IMR-90 (cell line): Measurements from ENCODE around the gene RFC2. TPM values are rescaled to one million over a fixed set of nuclear protein-coding genes. Genes with fewer than 3 reads are reported as not detected.
A peak's percentile ranks its signal among the peaks of the same experiment; 100 is the strongest.

Experiments used
- ATAC-seq: fragments of 200-7000 bp; cut with Tn5 transposase; 2 replicates; pipeline ENCODE4 v1.9.1; 2020; ENCODE audit warnings: low read depth, mild to moderate bottlenecking, moderate library complexity
- BruUV-seq: library from RNA; stranded (reverse); fragments of 400-500 nt; replicated peaks from 2 replicates; lab custom pipeline; 2021; lab: Mats Ljungman, UMichigan
- CTCF ChIA-PET: fragments of 300-600 bp; formaldehyde crosslinking; extraction: SDS; loops from one replicate; lab custom pipeline; 2021; ENCODE audit warnings: antibody characterized with exemption; lab: Yijun Ruan, JAX
- POLR2A ChIA-PET: fragments of 300-600 bp; sonication (Branson Sonifier 250); formaldehyde crosslinking; loops from one replicate; lab custom pipeline; 2022; ENCODE audit warnings: antibody characterized with exemption; ENCODE audit not compliant: unreplicated experiment; lab: Charles Lee
- DNase-seq: peaks from one replicate; pipeline ENCODE4 v3.0.0; 2013
- H2AFZ ChIP-seq: replicated peaks from 2 replicates; pipeline ENCODE3; 2013; ENCODE audit warnings: low read length, mild to moderate bottlenecking; ENCODE audit not compliant: poor library complexity
- H2AK5ac ChIP-seq: 2 replicates; pipeline ENCODE4 v1.6.1; 2013; ENCODE audit warnings: low read depth, low read length, inconsistent platforms
- H2AK9ac ChIP-seq: replicated peaks from 2 replicates; pipeline ENCODE3; 2013; ENCODE audit warnings: mild to moderate bottlenecking, low read depth, low read length, moderate library complexity; ENCODE audit not compliant: poor library complexity
- H2BK120ac ChIP-seq: 2 replicates; pipeline ENCODE4 v1.6.1; 2013; ENCODE audit warnings: low read depth, low read length, inconsistent platforms
- H2BK15ac ChIP-seq: 3 replicates; pipeline ENCODE4 v1.6.1; 2013; ENCODE audit warnings: low read depth, low read length, inconsistent platforms
- H2BK20ac ChIP-seq: 2 replicates; pipeline ENCODE4 v1.6.1; 2013; ENCODE audit warnings: low read depth, mild to moderate bottlenecking, inconsistent platforms, low read length, moderate library complexity
- H2BK5ac ChIP-seq: 2 replicates; pipeline ENCODE4 v1.6.1; 2013; ENCODE audit warnings: mild to moderate bottlenecking, low read depth, low read length, inconsistent platforms; ENCODE audit not compliant: poor library complexity, severe bottlenecking
- H3K14ac ChIP-seq: replicated peaks from 2 replicates; pipeline ENCODE4 v1.6.1; 2013; ENCODE audit warnings: low read depth, low read length, inconsistent platforms
- H3K18ac ChIP-seq: 2 replicates; pipeline ENCODE4 v1.6.1; 2013; ENCODE audit warnings: low read depth, low read length, control low read depth
- H3K23ac ChIP-seq: 2 replicates; pipeline ENCODE4 v1.6.1; 2013; ENCODE audit warnings: low read depth, low read length, inconsistent platforms
- H3K27ac ChIP-seq: 2 replicates; pipeline ENCODE4 v1.5.1; 2013; ENCODE audit warnings: mild to moderate bottlenecking, control low read depth, low read length; ENCODE audit not compliant: insufficient read depth
- H3K27me3 ChIP-seq: 2 replicates; pipeline ENCODE4 v1.6.1; 2013; ENCODE audit warnings: low read length; ENCODE audit not compliant: control insufficient read depth, insufficient read depth
- H3K36me3 ChIP-seq: 2 replicates; pipeline ENCODE4 v1.6.1; 2013; ENCODE audit warnings: low read length, mixed read lengths; ENCODE audit not compliant: control insufficient read depth, insufficient read depth
- H3K4ac ChIP-seq: 2 replicates; pipeline ENCODE4 v1.6.1; 2013; ENCODE audit warnings: low read depth, low read length, inconsistent platforms
- H3K4me1 ChIP-seq: 2 replicates; pipeline ENCODE4 v1.6.1; 2013; ENCODE audit warnings: low read length, mixed read lengths; ENCODE audit not compliant: control insufficient read depth, insufficient read depth
- H3K4me2 ChIP-seq: 2 replicates; pipeline ENCODE4 v1.6.1; 2013; ENCODE audit warnings: low read depth, mild to moderate bottlenecking, control low read depth, low read length, moderate library complexity
- H3K4me3 ChIP-seq: 2 replicates; pipeline ENCODE4 v1.5.1; 2013; ENCODE audit warnings: low read depth, mild to moderate bottlenecking, control low read depth, low read length, moderate library complexity; ENCODE audit not compliant: insufficient read depth
- H3K56ac ChIP-seq: 2 replicates; pipeline ENCODE4 v1.6.1; 2013; ENCODE audit warnings: low read length, inconsistent platforms; ENCODE audit not compliant: insufficient read depth; ENCODE audit errors: extremely low read depth
- H3K79me1 ChIP-seq, 2 experiments: 2 replicates each; pipeline ENCODE4 v1.6.1; 2013; ENCODE audit warnings: low read length in 2 of 2, inconsistent platforms in 1 of 2, low read depth in 1 of 2
- H3K9ac ChIP-seq: 2 replicates; pipeline ENCODE4 v1.6.1; 2013; ENCODE audit warnings: low read depth, low read length, control low read depth
- H3K9me1 ChIP-seq: 2 replicates; pipeline ENCODE4 v1.6.1; 2013; ENCODE audit warnings: low read length, inconsistent platforms; ENCODE audit not compliant: insufficient read depth
- H3K9me3 ChIP-seq: 2 replicates; pipeline ENCODE4 v1.6.1; 2013; ENCODE audit warnings: low read length; ENCODE audit not compliant: control insufficient read depth, insufficient read depth
- H4K20me1 ChIP-seq: 2 replicates; pipeline ENCODE4 v1.6.1; 2013; ENCODE audit warnings: low read length, inconsistent platforms; ENCODE audit not compliant: insufficient read depth
- H4K5ac ChIP-seq: 2 replicates; pipeline ENCODE4 v1.6.1; 2013; ENCODE audit warnings: mild to moderate bottlenecking, low read depth, low read length, control low read depth
- H4K8ac ChIP-seq, 2 experiments: 2 replicates each; pipeline ENCODE4 v1.6.1; 2013; ENCODE audit warnings: low read depth in 2 of 2, low read length in 2 of 2, control low read depth in 1 of 2, inconsistent platforms in 1 of 2
- H4K91ac ChIP-seq: 2 replicates; pipeline ENCODE4 v1.6.1; 2013; ENCODE audit warnings: low read depth, low read length, inconsistent platforms; ENCODE audit not compliant: insufficient read depth
- BHLHE40 ChIP-seq: fragments of 150-350 bp; IDR thresholded peaks from 2 replicates; pipeline ENCODE4 v1.6.1; 2016; ENCODE audit warnings: mild to moderate bottlenecking, low read depth, low read length
- CHD1 ChIP-seq: IDR thresholded peaks from 2 replicates; pipeline ENCODE4 v1.6.1; 2012; ENCODE audit warnings: low read depth, low read length, improper control_type of control experiment
- FOS ChIP-seq: fragments of 150-350 bp; IDR thresholded peaks from 2 replicates; pipeline ENCODE4 v1.6.1; 2016; ENCODE audit warnings: low read depth, low read length
- MAZ ChIP-seq: IDR thresholded peaks from 2 replicates; pipeline ENCODE4 v1.6.1; 2012; ENCODE audit warnings: low read depth, mild to moderate bottlenecking, low read length, improper control_type of control experiment, moderate library complexity, borderline replicate concordance
- RAD21 ChIP-seq: IDR thresholded peaks from 2 replicates; pipeline ENCODE4 v1.6.1; 2012; ENCODE audit warnings: low read length, improper control_type of control experiment
- WGBS, 2 experiments: methylation state at CpG; one replicate each; pipeline versions ENCODE4 v1.1.5 to v1.1.7; 2013; ENCODE audit warnings: missing lambda C conversion rate in 2 of 2; ENCODE audit not compliant: insufficient read length in 1 of 2; ENCODE audit errors: extremely low coverage in 2 of 2; 5-methylcytosine and 5-hydroxymethylcytosine counted together
- dilution Hi-C: fragments of 300-500 bp; cut with HindIII; formaldehyde crosslinking; loops from one replicate; pipeline ENCODE4 v1.14.3; 2018; ENCODE audit warnings: low sequenced_read_pairs; ENCODE audit not compliant: unreplicated experiment
- in situ Hi-C: fragments of 300-500 bp; cut with MboI; formaldehyde crosslinking; loops from 3 replicates; pipeline ENCODE4 v1.14.3; 2019; ENCODE audit warnings: low sequenced_read_pairs, inconsistent platforms, mixed read lengths
- intact Hi-C: fragments of 100-400 bp; cut with micrococcal nuclease; formaldehyde crosslinking; loops from 2 replicates; pipeline ENCODE4 v1.10.0; 2022
- polyA plus RNA-seq, 3 experiments: library from polyadenylated mRNA; depleted of rRNA; stranded (reverse); fragments of >200 nt; gene quantifications; 2 replicates each; pipeline ENCODE4 v1.2.3, GENCODE V29; 2012; ENCODE audit warnings: low replicate concordance in 1 of 3
- total RNA-seq: library from RNA; depleted of rRNA; stranded (reverse); fragments of >200 nt; gene quantifications from 2 replicates; pipeline ENCODE4 v1.2.3, GENCODE V29; 2012

RFC2 gene
- total and polyA plus RNA-seq, 2 of the 4 experiments (the other 2 are of a cell fraction), result 25.2 to 37.8 TPM

DNA sequence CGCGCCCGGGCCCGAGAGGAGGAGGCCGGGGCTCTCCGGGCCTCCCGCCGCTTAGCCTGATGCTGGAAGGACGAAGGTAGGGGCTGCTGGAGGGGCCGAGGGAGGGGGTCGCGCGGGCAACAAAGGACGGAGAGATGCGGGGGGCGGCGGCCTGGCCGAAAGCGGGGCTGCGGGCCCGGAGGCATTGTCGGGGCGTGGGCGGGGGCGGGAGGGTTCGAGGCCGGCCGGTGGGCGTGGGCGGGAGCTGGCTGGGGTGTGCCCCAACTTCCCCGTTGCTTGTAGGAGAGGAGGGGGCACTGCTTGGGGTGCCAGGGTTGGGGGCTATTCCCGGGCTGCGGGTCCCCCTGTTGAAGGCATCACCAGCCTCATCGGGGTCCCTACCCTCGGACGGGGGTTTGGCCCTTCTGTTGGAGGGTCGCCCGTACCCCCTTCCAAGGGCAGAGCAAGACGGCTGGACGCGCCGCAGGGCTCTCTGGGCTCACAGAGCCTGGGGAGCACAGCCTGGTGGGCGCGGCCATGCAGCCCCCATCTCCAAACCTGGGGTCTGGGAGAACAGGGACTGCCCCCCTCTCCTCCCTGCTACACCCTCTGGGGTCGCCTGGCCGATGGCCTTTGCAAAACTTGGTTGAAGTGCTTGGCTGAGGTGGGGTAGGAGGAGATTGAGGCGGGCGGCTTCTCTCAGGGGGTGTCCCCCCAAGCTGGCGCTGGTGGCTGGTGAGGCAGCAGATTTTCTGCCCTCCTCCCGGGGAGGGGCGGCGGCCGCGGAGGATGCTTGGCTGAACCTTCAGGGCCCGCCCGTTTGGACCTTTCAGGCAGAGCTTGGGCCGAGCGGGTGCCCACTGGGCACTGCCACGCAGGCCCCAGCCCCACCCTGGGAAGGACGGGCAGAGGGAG, 35.7 kb upstream of the RFC2 start:
- no peak overlapping the region for H2BK20ac ChIP-seq
- peak overlapping the region; percentile 85 for H3K4ac ChIP-seq
- 1% methylated on average over 23 of the region's 60 CpGs; no CpG with 5 or more reads in 1 of the 2 experiments for WGBS, 2 experiments
- in situ Hi-C loops, result no loop called here
- H4K5ac ChIP-seq, result peak overlapping the region; percentile 16; the same call in 1 of the 2 replicates
- H2AK9ac ChIP-seq, result peak overlapping the region; percentile 99
- ChIA-PET CTCF (interaction anchor here (0.7 kb wide), 1 partner anchor 148 kb away, joined by 4 read pairs; no protein-coding TSS in a partner anchor), POLR2A (no interaction called here)
- no peak overlapping the region; the same call in 2 of the 3 replicates for H2BK15ac ChIP-seq
- peak overlapping the region; percentile 34 for H3K18ac ChIP-seq
- H4K8ac ChIP-seq, result peak overlapping the region in 1 of 2 experiments; percentile 43; a peak in 1 of 4 replicates
- H2BK5ac ChIP-seq, result peak overlapping the region; percentile 85
- dilution Hi-C loops, result no loop called here
- H3K23ac ChIP-seq, result peak overlapping the region; percentile 86
- intact Hi-C loops, result loop anchor here (2.0 to 5.0 kb wide), 2 partner anchors 35 to 83 kb away; partner anchors contain the start of gene RFC2
- H3K56ac ChIP-seq, result peak overlapping the region; percentile 77
- H3K36me3 ChIP-seq, result no peaks in the 10 kb centered on the region
- no peaks in the 10 kb centered on the region for H3K27me3 ChIP-seq
- H3K9me3 ChIP-seq, result no peaks in the 10 kb centered on the region
- H3K4me1 ChIP-seq, result peaks cover 29% of the 10 kb centered on the region
- peak overlapping the region; percentile 70 for H4K91ac ChIP-seq
- TF ChIP-seq MAZ (no peak), BHLHE40 (no peak), CHD1 (no peak), FOS (no peak), RAD21 (peak; percentile 3; the same call in 1 of the 2 replicates)
- peak overlapping the region; percentile 96 for H3K4me3 ChIP-seq
- ATAC-seq (peak; percentile 36), DNase-seq (no peak)
- peak overlapping the region; percentile 80 for H3K4me2 ChIP-seq
- peak overlapping the region; percentile 91 for H3K9ac ChIP-seq
- H4K20me1 ChIP-seq, result peaks cover 50% of the 10 kb centered on the region
- peak overlapping the region; percentile 91 for H2AFZ ChIP-seq
- BruUV-seq, result no TSS peak
- H3K9me1 ChIP-seq, result peaks cover 27% of the 10 kb centered on the region
- peak overlapping the region; percentile 92 for H3K14ac ChIP-seq
- peak overlapping the region; percentile 75; the same call in 1 of the 2 replicates for H2BK120ac ChIP-seq
- H3K79me1 ChIP-seq, result peaks cover 0 to 66% of the 10 kb centered on the region in 2 experiments; a peak in 3 of 4 replicates
- H2AK5ac ChIP-seq, result peak overlapping the region; percentile 89
- H3K27ac ChIP-seq, result peak overlapping the region; percentile 89
